ENCODE results near the gene NCOA3.

NCOA3 gene

DNA sequence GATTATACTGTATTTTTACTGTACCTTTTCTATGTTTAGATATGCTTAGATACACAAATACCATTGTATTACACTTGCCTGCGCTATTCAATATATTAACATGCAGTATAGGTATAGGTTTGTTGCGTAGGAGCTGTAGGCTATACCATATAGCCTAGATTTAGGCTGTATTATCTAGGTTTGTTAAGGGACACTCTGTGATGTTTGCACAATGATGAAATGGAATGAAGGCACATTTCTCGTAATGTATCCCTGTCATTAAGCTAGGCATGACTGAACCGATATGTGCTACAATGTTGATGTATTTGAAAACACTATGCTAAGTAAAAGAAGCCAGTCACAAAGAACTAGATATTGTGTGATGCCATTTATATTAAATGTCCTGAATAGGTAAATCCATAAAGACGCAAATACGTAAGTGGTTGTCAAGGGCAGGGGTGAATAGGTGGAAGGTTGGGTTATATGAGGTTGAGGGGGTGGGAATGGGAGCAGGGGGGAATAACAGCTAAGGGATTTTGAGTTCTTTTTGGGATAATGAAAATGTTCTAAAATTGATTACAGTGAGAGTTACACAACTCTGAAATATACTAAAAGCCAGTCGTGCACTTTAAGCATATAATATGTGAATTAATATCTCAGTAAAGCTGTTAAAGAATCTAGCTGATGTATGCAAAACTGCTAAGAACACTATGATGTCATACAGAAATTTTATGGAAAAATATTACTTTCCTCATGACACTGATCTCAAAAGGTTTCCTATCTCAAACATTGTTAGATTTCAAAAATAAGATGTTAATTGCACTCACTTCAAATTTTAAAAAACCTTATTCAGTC lies 97.4 kb downstream of the NCOA3 start:
- no peak for DNase-seq (ENCODE audit: low spot score)

DNA sequence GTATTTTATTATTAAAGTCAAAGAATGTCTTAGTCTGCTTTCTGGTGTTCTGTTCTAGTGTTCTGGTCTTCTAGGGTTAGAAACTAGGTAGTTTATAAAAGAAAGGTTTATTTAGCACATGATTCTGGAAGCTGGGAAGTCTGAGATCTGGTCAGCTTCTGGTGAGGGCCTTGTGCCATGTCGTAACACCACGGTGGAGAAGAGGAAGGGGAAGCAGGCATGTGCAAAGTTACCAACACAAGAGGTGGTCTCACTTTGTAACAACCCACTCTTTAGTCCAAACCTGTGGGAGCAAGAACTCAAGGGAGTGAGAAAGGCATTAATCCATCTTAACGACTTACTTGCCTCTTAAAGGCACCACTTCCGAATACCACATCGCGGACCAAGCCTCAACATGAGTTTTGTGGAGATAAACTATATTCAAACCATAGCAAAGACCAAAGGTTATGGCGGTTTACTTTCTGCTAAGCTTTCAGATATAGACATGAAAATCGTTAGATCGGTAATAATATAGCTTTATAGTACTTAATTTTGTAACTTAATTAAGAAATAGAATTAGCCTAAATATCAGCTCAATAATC lies 99.4 kb downstream of the NCOA3 start:
- DNase-seq (ENCODE audit: low spot score) = no peak

DNA sequence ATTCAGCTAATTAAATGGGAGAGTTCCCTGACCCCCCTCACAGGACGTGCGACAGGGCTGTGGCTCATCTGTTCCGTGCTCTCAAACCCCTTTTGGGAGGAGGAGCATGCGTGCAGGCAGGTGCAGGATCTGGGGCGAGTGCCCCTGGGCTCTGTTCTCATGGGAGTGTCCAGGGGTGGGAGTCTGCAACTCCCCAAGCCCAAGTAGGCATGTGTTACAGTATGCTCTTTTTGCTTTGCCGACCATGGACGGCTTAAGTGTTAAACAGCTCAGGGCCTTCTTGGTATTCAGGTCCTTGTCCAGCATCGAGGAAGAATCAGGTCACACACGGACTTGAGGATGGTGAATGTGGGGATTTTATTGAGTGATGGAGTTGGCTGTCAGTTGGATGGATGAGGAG lies 101.6 kb downstream of the NCOA3 start:
- no peak for DNase-seq (ENCODE audit: low spot score)

DNA sequence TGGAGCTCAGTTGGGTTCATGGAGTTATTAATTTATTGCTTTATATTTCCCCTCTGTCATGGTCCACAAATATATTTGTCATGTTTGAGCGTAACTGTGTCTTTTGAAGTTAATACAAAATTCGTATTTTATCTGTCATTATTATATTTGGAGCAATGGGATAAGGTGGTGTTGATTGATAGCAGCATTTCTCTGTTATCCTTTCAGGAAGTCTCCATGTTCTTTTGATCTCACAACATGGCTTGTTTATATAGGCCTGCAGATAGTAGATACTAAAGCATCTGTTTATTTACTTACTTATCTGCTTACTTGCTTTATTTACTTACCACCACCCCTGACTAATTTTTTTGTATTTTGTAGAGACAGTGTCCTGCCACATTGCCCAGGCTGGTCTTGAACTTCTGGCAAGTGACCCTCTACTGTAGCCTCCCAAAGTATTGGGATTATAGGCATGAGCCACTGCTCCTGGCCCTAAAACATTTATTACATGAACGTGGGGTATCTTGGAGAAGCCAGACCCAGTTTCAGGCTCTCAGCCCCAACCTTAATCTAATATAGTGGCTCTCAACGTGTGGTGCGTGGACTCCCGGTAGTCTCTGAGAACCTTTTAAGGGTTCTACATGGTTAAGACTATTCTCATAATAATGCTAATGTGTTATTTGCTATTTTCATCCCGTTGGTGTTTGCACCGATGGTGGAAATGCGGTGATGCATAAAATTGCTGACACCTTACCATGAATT lies 104.2 kb downstream of the NCOA3 start:
- no peak for DNase-seq (ENCODE audit: low spot score)

DNA sequence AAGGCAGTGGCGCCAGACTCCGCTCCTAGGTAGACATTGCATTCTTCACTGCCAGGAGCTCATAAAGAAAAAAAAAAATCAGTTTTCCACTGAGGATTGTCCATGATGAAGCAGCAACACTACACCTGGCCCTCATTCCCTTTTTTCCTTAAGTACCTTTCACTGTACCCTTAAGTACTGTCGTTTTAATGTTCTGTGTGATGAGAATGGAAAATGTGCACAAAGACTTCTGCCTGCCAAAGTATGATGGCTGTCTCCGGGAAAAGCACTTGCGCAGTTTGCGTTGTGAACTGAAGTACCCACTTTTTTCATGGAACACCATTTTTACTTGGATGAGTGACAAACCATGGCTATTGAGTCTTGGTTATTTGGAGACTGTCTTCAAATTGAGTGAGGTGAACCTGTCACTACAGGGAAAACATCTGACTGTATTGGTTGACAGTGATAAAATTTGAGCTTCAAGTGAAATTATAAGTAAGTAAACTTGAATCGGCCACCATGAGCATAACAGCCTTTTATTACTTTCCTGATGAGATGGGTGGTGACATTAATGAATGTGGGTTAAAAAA lies 104.8 kb downstream of the NCOA3 start:
- no peak for DNase-seq (ENCODE audit: low spot score)

DNA sequence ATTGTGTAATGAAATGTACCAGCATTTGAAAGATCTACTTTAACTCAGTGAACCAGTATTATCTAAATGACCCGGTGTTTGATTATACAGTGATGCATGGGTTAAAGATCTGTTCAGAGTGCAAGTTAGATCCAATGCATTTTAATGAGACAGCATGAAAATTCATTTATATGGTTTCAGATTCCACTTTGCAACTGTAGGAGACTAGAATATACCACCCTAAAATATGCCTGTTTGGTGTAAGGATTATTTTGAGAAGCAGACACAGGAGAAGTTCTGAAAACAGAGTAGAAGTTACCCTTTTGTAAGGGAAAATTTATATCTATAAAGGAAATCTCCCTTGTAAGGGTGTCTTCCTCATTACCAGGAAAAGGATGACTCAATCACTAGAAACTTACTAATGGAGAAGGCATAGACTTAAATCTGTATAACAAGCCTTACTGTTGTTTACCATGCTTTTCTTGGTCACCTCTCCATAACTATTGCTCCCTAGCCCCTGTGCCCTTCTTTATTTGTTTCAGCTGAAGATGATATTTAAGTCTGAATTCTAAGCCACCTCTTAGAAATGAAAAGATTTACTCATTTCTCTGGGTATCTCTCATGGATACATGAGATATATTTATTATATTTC lies 105.4 kb downstream of the NCOA3 start:
- DNase-seq (ENCODE audit: low spot score) = peak; percentile 59

DNA sequence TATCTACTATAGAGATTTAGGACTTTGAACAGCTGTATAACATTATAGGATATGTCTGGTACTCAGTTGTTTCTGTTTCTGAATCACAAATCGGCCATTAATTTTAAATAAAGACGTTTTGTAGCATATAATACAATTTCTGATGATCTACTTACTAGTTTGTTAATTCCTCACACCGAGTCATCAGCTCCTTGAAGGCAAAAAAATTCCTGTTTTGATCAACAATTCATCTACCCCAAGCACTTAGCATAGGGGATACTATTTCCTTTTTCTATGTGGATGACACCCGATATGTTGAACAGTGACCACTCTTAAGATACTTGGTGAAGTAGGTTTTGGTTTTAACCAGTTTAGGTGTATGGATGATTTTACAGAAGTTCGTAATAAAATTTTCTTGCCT lies 107.3 kb downstream of the NCOA3 start:
- DNase-seq (ENCODE audit: low spot score) = no peak

DNA sequence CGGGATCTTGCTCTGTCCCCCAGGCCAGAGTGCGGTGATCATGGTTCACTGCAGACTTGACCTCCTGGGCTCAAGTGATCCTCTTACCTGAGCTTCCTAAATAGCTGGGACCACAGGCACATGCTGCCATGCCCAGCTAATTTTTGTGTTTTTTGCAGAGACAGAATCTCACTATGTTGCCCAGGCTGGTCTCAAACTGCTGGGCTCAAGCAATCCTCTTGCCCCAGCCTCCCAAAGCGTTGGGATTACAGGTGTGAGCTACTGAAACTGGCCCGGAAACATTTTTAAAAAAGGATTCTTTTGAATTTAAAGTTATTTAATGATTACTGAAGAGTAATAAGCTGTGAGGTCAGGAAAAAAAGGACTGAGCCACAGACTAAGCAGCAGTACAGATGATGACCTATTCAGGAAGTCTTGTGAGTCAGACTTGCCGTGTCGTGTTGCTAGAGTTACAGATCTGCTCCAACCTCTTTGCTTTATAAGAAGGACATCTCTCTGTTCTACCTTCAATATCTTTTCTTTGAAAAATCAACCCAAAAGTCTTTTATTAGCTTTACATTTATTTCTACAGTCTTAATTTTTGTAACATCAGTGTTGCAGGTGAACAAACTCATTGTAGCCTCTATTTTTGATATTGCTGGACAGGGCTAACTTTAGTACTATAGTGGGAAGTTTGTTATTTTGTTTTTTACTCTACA lies 108.7 kb downstream of the NCOA3 start:
- peak; percentile 80 for DNase-seq (ENCODE audit: low spot score)

DNA sequence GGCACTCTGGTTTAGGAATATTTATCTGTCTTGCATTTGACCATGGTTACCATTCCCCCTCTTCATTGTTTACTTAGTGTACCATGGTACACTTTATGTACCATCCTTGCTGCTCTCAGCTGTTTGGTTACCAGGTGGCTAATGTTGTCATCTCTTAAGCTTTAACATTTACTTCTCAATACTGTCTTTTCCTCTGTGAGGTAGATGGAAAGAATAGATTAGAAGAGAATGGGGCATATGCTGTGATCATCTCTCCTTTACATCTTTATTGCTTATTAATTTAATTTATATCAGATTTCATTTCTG lies 109.2 kb downstream of the NCOA3 start:
- DNase-seq (ENCODE audit: low spot score) = peak; percentile 55

DNA sequence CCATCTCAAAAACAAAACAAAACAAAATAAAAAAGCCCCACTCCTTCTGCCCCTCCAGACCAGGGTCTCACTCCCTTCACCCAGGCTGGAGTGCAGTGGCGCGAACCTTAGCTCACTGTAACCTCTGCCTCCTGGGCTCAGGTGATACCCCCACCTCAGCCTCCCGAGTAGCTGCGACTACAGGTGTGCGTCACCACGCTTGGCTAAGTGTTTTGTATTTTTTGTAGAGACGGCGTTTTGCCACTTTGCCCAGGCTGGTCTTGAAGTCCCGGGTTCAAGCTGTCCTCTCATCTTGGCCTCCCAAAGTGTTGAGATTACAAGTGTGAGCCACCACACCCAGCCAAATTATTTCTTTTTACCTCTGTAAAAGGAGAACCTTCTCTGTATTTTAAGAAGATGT lies 110.1 kb downstream of the NCOA3 start:
- no peak for DNase-seq (ENCODE audit: low spot score)

DNA sequence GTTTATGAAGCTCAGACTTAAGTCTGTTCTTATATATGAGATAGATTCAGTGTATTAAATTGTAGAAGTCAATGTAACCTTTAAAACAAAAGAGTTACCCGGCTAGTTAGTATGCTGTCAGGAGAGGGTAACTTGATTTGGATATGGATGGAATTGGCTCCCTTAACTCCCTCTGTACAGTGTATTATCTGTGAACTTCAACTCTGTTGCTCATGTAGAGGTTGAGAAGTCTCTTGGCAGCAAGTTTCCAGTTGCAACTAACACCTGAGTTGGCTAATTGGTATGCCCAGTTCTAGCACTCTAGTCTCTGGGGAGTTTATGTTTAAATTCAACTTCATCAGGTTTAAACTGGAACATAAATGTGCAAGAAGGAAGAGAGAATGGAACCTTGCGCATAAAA lies 111.0 kb downstream of the NCOA3 start:
- no peak for DNase-seq (ENCODE audit: low spot score)

DNA sequence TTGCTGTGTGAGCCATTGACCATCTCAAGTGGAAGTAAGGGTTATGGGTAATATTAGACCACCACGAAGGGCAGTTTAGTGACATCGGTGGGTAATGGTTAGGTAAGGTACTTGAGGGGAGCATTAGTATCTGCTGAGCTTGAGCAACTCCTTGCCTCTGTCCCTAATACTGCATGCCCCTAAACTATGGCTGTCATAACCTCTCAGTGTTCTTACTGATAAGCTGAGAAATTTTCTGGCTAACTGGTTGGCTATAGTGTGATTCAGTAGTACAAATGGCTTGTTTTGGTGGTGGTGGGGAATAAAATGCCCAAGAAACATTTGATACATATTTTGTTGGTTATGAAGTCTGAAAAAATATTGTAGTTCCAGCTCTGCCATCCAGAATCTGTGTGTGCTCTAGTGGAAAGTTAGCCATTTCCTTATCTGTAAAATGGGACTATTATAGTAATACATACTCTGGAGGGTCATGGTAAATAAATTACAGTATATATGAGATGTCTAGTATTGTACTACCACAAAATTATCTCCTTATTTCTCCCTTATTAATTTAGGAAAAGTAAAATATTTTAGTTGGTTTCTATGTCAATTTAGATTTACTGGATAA lies 113.1 kb downstream of the NCOA3 start:
- DNase-seq (ENCODE audit: low spot score) = no peak

DNA sequence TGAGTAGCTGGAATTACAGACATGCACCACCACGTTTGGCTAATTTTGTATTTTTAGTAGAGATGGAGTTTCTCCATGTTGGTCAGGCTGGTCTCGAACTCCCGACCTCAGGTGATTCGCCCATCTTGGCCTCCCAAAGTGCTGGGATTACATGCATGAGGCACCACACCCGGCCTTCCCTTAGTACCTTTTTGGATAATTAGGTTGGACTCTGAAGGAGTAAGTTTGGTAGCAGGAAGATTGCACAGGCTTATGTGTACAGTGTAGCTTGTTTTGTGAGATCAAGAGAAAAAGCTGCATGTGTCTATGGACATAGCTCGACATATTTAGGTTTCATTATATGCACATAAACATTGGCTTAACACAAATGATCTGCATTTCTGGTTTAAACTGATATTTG lies 116.8 kb downstream of the NCOA3 start:
- no peak for DNase-seq (ENCODE audit: low spot score)

DNA sequence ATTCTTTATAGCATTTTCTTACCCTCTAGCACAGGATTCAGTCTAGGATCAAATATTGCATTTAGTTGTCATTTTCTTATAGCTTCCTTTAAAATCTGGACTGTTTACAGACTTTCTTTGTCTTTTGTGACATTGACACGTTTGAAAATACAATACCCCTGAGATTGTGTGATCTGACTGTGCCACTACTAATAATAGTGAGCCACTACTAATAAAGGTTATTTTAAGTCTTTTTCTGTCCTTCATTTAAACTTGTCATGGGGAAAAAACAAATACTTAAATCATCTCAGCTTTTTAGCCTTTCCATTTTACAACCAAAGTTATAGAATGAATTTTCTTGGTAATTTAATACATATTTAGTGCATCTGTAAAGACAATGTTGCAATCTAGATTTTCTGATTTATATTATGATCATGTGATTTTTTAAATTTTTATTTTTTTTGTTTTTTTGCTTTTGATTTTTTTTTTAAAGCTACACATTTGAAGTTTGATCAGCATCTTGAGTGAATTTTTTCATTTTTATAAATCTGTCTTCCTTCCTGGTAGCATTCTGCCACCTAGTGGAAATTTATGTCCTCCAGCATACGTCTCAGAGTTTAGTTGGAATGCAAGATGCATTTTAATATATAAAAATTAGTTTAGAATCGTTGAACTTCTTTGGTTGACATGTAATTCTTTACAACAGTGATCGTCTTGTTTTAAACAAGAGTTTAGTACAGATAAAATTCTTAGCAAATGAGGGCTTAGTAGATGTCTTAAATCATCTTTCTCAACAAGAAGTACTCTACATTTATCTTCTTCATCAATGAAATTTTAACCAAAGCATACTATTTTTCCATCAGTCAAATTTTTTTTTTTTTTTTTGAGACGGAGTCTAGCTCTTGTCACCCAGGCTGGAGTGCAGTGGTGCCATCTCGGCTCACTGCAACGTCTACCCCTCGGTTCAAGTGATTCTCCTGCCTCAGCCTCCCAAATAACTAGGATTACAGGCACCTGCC lies 119.4 kb downstream of the NCOA3 start:
- DNase-seq (ENCODE audit: low spot score) = peak; percentile 68

DNA sequence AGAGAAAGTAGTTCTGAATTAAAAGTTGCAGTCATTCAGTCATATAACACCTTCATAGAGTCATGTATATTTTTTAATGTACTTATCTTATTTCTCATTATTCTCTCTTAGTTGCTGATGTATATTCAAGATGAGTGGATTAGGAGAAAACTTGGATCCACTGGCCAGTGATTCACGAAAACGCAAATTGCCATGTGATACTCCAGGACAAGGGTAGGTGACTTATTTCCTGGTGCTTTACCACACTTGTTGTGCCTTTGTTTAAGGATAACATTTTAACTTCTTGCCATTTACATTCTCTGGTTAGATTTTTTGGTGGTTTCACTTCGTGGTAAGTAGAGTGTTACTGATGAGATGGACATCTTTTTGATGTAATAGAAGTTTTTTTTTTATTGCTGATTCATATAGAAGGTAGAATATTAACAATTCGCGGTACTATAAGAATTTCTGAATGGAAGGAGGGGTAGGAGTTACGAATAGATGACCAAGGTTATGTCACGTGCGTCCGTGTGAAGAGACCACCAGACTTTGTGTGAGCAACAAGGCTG lies 120.5 kb downstream of the NCOA3 start:
- no peak for DNase-seq (ENCODE audit: low spot score)

DNA sequence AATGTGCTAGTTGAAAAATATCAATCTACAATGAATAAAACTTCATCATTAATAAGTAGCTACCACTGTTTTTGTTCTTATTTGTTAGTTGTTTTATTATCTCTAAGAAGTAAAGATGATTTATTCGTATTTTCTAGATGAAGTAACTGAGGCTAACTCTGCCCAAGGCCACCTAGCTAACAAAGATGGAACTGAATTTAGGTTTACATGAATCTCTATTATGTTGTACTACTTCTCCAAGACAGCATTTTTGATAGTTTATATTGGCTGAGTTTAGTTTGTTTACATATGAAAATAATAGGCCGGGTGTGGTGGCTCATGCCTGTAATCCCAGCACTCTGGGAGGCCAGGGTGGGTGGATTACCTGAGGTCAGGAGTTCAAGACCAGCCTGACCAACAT lies 121.5 kb downstream of the NCOA3 start:
- DNase-seq (ENCODE audit: low spot score) = no peak

DNA sequence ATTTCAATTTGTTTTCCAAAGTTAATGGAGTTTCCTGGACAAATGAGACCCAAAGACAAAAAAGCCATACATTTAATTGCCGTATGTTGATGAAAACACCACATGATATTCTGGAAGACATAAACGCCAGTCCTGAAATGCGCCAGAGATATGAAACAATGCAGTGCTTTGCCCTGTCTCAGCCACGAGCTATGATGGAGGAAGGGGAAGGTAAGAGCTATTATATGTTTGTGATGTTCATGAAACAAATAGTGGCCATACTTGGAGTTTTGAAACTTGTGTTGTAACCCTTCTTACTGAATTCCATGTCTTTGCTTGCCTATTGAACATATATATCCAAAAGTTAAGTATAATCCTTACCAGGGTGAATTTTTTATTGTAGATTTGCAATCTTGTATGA lies 125.9 kb downstream of the NCOA3 start:
- no peak for DNase-seq (ENCODE audit: low spot score)

DNA sequence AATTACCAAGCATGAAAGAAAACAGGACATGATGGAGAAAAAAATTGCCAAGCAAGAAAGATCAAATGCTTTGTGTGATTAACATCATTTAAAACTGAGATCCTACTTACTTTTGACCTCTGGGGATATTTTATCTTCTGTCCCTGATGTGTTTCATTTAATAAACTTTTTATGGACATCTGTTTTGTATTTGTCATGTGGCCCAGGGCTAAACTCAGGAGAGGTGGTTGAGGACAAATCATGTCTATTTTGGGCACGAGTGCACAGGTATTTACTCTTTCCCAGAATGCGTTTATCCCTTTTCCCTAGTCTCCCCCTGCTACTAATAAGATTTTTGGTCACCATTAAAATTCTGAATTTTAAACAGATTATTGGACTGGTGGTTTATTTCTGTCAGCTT lies 128.2 kb downstream of the NCOA3 start:
- no peak for DNase-seq (ENCODE audit: low spot score)

DNA sequence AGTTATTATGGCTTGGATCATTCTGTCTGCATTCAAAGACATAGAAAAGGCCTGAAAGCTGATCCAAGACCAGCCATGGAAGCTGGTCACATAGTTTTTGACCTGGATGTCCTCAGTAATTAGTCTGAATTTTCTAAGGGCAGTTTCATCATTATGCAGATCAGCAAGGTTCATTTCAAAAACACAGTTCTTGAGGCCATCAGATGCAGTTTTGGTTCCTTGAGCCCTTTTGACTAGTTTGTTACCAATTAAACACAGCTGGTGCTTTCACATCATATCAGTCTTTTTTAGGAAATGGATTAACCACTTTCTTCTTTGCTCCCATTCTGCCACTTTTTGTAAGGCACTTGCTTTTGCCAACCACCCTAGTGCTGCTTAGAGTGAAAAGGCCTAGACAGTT lies 129.4 kb downstream of the NCOA3 start:
- DNase-seq (ENCODE audit: low spot score) = no peak

DNA sequence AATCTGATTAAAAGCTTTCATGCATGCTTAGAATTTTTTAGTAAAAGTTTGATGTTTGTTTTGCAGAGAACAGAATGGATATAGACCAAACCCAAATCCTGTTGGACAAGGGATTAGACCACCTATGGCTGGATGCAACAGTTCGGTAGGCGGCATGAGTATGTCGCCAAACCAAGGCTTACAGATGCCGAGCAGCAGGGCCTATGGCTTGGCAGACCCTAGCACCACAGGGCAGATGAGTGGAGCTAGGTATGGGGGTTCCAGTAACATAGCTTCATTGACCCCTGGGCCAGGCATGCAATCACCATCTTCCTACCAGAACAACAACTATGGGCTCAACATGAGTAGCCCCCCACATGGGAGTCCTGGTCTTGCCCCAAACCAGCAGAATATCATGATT lies 133.6 kb downstream of the NCOA3 start:
- DNase-seq (ENCODE audit: low spot score) = no peak

All from CD4-positive, alpha-beta T cell treated with Interleukin-2 at 100 ng/mL for 4 hours (primary cell).